ENCODE results near the gene DCAF6.

The DCAF6 gene

GRCh38 chr1:168089326-168089978, 153.0 kb downstream of the DCAF6 start:
- no peak for DNase-seq

- DNase-seq: no peak
These were observed 153.5 kb downstream of the DCAF6 start for GRCh38 chr1:168089979-168090337.

- no peak for DNase-seq
These were observed 153.9 kb downstream of the DCAF6 start for GRCh38 chr1:168090395-168090794.

- DNase-seq: no peak
These were observed 154.6 kb downstream of the DCAF6 start for GRCh38 chr1:168091063-168091462.

- no peak for DNase-seq
These were observed 155.5 kb downstream of the DCAF6 start for GRCh38 chr1:168091720-168092550.

GRCh38 chr1:168092566-168093355, 156.3 kb downstream of the DCAF6 start:
- DNase-seq: no peak

GRCh38 chr1:168093616-168094015, 157.1 kb downstream of the DCAF6 start:
- no peak for DNase-seq

- no peak for DNase-seq
These were observed 159.0 kb downstream of the DCAF6 start for GRCh38 chr1:168095476-168095875.

- no peak for DNase-seq
These were observed 160.0 kb downstream of the DCAF6 start for GRCh38 chr1:168096296-168097165.

- no peak for DNase-seq
These were observed 161.5 kb downstream of the DCAF6 start for GRCh38 chr1:168097921-168098528.

- DNase-seq: no peak
These were observed 162.2 kb downstream of the DCAF6 start for GRCh38 chr1:168098534-168099320.

- DNase-seq: no peak
These were observed 162.9 kb downstream of the DCAF6 start for GRCh38 chr1:168099337-168099801.

- DNase-seq: no peak
These were observed 164.0 kb downstream of the DCAF6 start for GRCh38 chr1:168100315-168101002.

GRCh38 chr1:168101336-168101735, 164.9 kb downstream of the DCAF6 start:
- no peak for DNase-seq

- DNase-seq: no peak
These were observed 166.0 kb downstream of the DCAF6 start for GRCh38 chr1:168102487-168102886.

GRCh38 chr1:168104535-168104934, 168.1 kb downstream of the DCAF6 start:
- no peak for DNase-seq

- no peak for DNase-seq
These were observed 169.4 kb downstream of the DCAF6 start for GRCh38 chr1:168105846-168106245.

GRCh38 chr1:168106274-168106673, 169.8 kb downstream of the DCAF6 start:
- no peak for DNase-seq

GRCh38 chr1:168110896-168111545, 174.5 kb downstream of the DCAF6 start:
- DNase-seq: no peak

- DNase-seq: no peak
These were observed 176.3 kb downstream of the DCAF6 start for GRCh38 chr1:168112673-168113305.
